Tibial artery (tissue), 4 donors: ENCODE results near the gene ORMDL2.
A peak's percentile ranks its signal among the peaks of the same experiment; 100 is the strongest.

Source experiments
- DNase-seq, 2 donors: peaks; one replicate each; pipeline ENCODE4 v3.0.0-alpha.2; 2019
- H3K27ac ChIP-seq, 2 donors: fragments of 200-600 bp; sonication (generic) in 1 of 2; 1 replicate in 1 of 2; 2 replicates in 1 of 2; pipeline ENCODE4 v1.5.1; 2018 to 2019; ENCODE audit warnings: mild to moderate bottlenecking in 1 of 2
- H3K27me3 ChIP-seq, 2 donors: fragments of 200-600 bp; sonication (generic) in 1 of 2; one replicate each; pipeline versions ENCODE4 v1.5.1 to v1.6.0; 2016 to 2019
- H3K36me3 ChIP-seq, 3 donors: fragments of 200-600 bp; sonication (generic) in 2 of 3; one replicate each; pipeline ENCODE4 v1.5.1; 2016 to 2019; ENCODE audit warnings: mild to moderate bottlenecking in 2 of 3
- H3K4me1 ChIP-seq, 4 donors: fragments of 200-600 bp; sonication (generic) in 2 of 4; 1 replicate in 3 of 4; 2 replicates in 1 of 4; pipeline ENCODE4 v1.5.1; 2016 to 2019
- H3K4me3 ChIP-seq, 2 donors: fragments of 200-600 bp; sonication (generic) in 1 of 2; 1 replicate in 1 of 2; 2 replicates in 1 of 2; pipeline ENCODE4 v1.5.1; 2018 to 2019; ENCODE audit warnings: mild to moderate bottlenecking in 2 of 2
- H3K9me3 ChIP-seq, 3 donors: fragments of 200-600 bp; sonication (generic) in 1 of 3; one replicate each; pipeline ENCODE4 v1.5.1; 2016 to 2019
- CTCF ChIP-seq, 2 experiments: fragments of 200-600 bp in 1 of 2; fragments of 450-650 bp in 1 of 2; IDR thresholded peaks; one replicate each; pipeline ENCODE4 v1.5.1; 2017 to 2019; ENCODE audit warnings: antibody characterized with exemption in 2 of 2, mild to moderate bottlenecking in 1 of 2, moderate library complexity in 1 of 2
- intact Hi-C: fragments of 100-400 bp; cut with DNase I; formaldehyde crosslinking; loops from one replicate; pipeline ENCODE4 v1.15.0; 2023; ENCODE audit warnings: low total_unique reads

The ORMDL2 gene

GRCh38 chr12:55840581-55841351 lies 22.9 kb downstream of the ORMDL2 start:
- peak in 1 of 2 donors; percentile 43 for DNase-seq
- Histone ChIP-seq H3K4me3 (no peak overlapping the region), H3K9me3 (no peaks in the 10 kb centered on the region), H3K27ac (no peak overlapping the region), H3K36me3 (no peaks in the 10 kb centered on the region), H3K27me3 (peaks cover 0 to 5% of the 10 kb centered on the region in 2 donors), H3K4me1 (no peaks in the 10 kb centered on the region)
- TF ChIP-seq CTCF (IDR thresholded peaks at IDR 0.05), result no peak
- intact Hi-C loops, result no loop called here

GRCh38 chr12:55842681-55843429 lies 25.0 kb downstream of the ORMDL2 start, which contains the start of gene MMP19:
MMP19 (minus strand) TSS chr12:55842936; CDS start chr12:55842830, 106 bp downstream.
- peak within 1 kb of the TSS; percentile 54 to 61 for H3K27ac ChIP-seq
- intact Hi-C loops, result no loop called here
- H3K36me3 ChIP-seq, result no peaks in the 10 kb centered on the region
- peak within 1 kb of the TSS; percentile 44 to 48 for H3K4me3 ChIP-seq
- peaks cover 0 to 14% (median 3%) of the 10 kb centered on the region in 4 donors for H3K4me1 ChIP-seq
- DNase-seq, result peak in 1 of 2 donors; percentile 65
- no peaks in the 10 kb centered on the region for H3K27me3 ChIP-seq
- no peak for TF ChIP-seq CTCF (IDR thresholded peaks at IDR 0.05)
- no peaks in the 10 kb centered on the region for H3K9me3 ChIP-seq

- H3K4me1 ChIP-seq, result peaks cover 0 to 20% (median 3%) of the 10 kb centered on the region in 4 donors
- H3K27me3 ChIP-seq, result no peaks in the 10 kb centered on the region
- TF ChIP-seq CTCF (IDR thresholded peaks at IDR 0.05), result no peak
- no peak overlapping the region for H3K4me3 ChIP-seq
- no peak overlapping the region for H3K27ac ChIP-seq
- intact Hi-C loops, result no loop called here
- no peaks in the 10 kb centered on the region for H3K36me3 ChIP-seq
- H3K9me3 ChIP-seq, result no peaks in the 10 kb centered on the region
- peak in 1 of 2 donors; percentile 27 for DNase-seq
These were observed 25.6 kb downstream of the ORMDL2 start for GRCh38 chr12:55843431-55843830.

- no peak for DNase-seq
These were observed 27.1 kb downstream of the ORMDL2 start for GRCh38 chr12:55844961-55845360.

GRCh38 chr12:55845361-55845760 lies 27.5 kb downstream of the ORMDL2 start:
- intact Hi-C loops, result no loop called here
- Histone ChIP-seq H3K36me3 (no peaks in the 10 kb centered on the region), H3K27me3 (no peaks in the 10 kb centered on the region), H3K4me3 (no peak overlapping the region), H3K27ac (peak overlapping the region in 1 of 2 donors; percentile 84), H3K4me1 (peaks cover 0 to 34% (median 5%) of the 10 kb centered on the region in 4 donors), H3K9me3 (no peaks in the 10 kb centered on the region)
- TF ChIP-seq CTCF (IDR thresholded peaks at IDR 0.05), result no peak
- peak in 1 of 2 donors; percentile 39 for DNase-seq

More at GRCh38 chr12:55844961-55845360, 27.1 kb downstream of the ORMDL2 start:
- Histone ChIP-seq H3K27me3 (no peaks in the 10 kb centered on the region), H3K27ac (peak overlapping the region in 1 of 2 donors; percentile 84), H3K36me3 (no peaks in the 10 kb centered on the region), H3K4me3 (no peak overlapping the region), H3K4me1 (peaks cover 0 to 32% (median 5%) of the 10 kb centered on the region in 4 donors), H3K9me3 (no peaks in the 10 kb centered on the region)
- intact Hi-C loops, result no loop called here
- TF ChIP-seq CTCF (IDR thresholded peaks at IDR 0.05), result no peak
